Stimulated activated CD4-positive, alpha-beta T cell treated with anti-CD3 and anti-CD28 coated beads, Interleukin-2, amount 100 ng/mL, for 48 hours (primary cell): ENCODE measurements around the gene ZMIZ2.
"Not testable (repeated sequence)": the region's sequence is repeated elsewhere in the genome, so short reads cannot be mapped to it uniquely, and the experiment has no call there.

Experiments used
- DNase-seq, 2 donors: peaks; one replicate each; pipeline ENCODE4 v3.0.0-alpha.2; 2020

The ZMIZ2 gene

GRCh38 chr7:44775383-44776107 lies 26.9 kb downstream of the ZMIZ2 start:
- no peak for DNase-seq

- no peak for DNase-seq
Measured at GRCh38 chr7:44776211-44776610, 27.6 kb downstream of the ZMIZ2 start.

- no peak for DNase-seq
Measured at GRCh38 chr7:44782460-44782859, 33.8 kb downstream of the ZMIZ2 start.

GRCh38 chr7:44783407-44783806 lies 34.8 kb downstream of the ZMIZ2 start:
- no peak for DNase-seq

GRCh38 chr7:44784364-44784763 lies 35.7 kb downstream of the ZMIZ2 start:
- no peak for DNase-seq

GRCh38 chr7:44785218-44785617 lies 36.6 kb downstream of the ZMIZ2 start:
- DNase-seq: not testable (repeated sequence)

- DNase-seq: no peak
Measured at GRCh38 chr7:44787041-44787440, 38.4 kb downstream of the ZMIZ2 start.

GRCh38 chr7:44787762-44788161 lies 39.1 kb downstream of the ZMIZ2 start:
- no peak for DNase-seq

GRCh38 chr7:44789990-44790389 lies 41.3 kb downstream of the ZMIZ2 start:
- DNase-seq: no peak

GRCh38 chr7:44791278-44792219 lies 42.9 kb downstream of the ZMIZ2 start:
- no peak for DNase-seq

- DNase-seq: no peak
Measured at GRCh38 chr7:44793919-44794318, 45.3 kb downstream of the ZMIZ2 start.

GRCh38 chr7:44794331-44794730 lies 45.7 kb downstream of the ZMIZ2 start:
- DNase-seq: no peak

GRCh38 chr7:44796034-44796503 lies 47.4 kb downstream of the ZMIZ2 start:
- DNase-seq: no peak

GRCh38 chr7:44796504-44797328 lies 48.1 kb downstream of the ZMIZ2 start, which contains the start of gene PPIA:
PPIA (plus strand) TSS chr7:44796681; CDS start chr7:44796725, 44 bp downstream.
- peak; percentile 98 to 99 for DNase-seq

- peak; percentile 76 to 77 for DNase-seq
Measured at GRCh38 chr7:44797329-44798258, 48.9 kb downstream of the ZMIZ2 start.

GRCh38 chr7:44798649-44799305 lies 50.1 kb downstream of the ZMIZ2 start:
- no peak for DNase-seq

GRCh38 chr7:44799939-44800338 lies 51.3 kb downstream of the ZMIZ2 start:
- no peak for DNase-seq

GRCh38 chr7:44801890-44802289 lies 53.2 kb downstream of the ZMIZ2 start:
- DNase-seq: no peak

- DNase-seq: no peak
Measured at GRCh38 chr7:44802418-44803025, 53.9 kb downstream of the ZMIZ2 start.

GRCh38 chr7:44803828-44804519 lies 55.3 kb downstream of the ZMIZ2 start:
- DNase-seq: not testable (repeated sequence)
